Femur (tissue), 1 donor: Measurements from ENCODE around the gene SAMD1.

Source experiments
- DNase-seq: peaks from one replicate; pipeline ENCODE4 v3.0.0-alpha.2; 2017

Gene SAMD1

GRCh38 chr19:14112809-14113385, 22.3 kb upstream of the SAMD1 start:
- peak; percentile 52 for DNase-seq

DNA sequence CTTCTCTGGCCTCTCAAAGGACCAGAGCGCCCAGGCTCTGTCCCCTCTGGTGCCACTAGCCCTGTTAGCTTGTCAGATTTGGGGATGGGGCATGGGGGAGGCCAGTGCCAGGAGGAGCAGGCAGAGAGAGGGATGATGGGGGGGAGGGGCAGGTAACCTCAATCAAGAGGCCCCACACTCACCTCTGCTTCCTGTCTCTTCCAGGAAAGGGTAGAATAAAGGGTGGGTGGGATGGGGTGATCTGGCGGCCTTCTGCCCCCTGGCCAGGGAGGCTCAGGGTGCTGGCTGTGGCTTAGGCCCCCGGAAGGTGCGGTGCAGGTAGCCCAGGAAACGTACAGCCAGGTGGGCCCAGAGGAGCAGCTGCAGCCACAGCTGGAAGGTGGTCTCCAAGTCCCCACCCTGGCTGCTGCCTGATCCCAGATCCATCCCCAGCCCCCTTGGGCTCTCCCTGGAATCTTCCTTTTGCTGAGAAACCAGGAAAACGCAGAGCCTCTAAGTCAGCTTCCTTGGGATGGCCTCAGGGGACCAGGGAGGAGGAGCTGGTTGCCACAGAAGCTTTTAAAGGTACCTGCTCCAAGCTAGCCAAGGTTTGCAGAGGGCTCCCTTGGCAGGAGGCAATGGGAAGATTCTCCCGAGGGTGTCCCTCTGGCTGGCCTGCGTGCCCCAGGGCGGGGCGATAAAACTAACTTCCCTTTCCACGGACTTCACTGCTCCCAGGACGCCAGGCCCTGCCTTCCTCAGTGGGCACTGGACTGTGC, 21.7 kb upstream of the SAMD1 start:
- DNase-seq = peak; percentile 37

DNA sequence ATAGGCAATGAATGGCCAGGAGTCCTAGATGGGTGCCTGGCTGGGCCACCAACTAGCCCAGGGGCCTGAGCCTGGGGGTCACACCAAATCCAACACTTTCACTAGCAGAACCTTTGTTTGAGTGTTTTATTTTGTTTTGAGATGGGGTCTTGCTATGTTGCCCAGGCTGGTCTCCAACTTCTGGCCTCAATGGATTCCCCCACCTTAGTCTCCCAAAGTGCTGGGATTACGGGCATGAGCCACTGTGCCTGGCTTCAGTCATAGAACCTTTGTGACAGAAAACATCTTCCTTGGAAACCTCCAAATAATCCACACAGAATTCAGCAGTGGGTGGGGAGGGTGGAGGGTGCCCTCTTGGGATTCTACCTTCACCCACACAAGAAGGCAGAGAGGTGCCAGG, 20.9 kb upstream of the SAMD1 start:
- DNase-seq = no peak

- no peak for DNase-seq
Observed at GRCh38 chr19:14110650-14111049, 20.1 kb upstream of the SAMD1 start.

- peak; percentile 73 for DNase-seq
Observed at GRCh38 chr19:14107581-14108461, 17.3 kb upstream of the SAMD1 start.

DNA sequence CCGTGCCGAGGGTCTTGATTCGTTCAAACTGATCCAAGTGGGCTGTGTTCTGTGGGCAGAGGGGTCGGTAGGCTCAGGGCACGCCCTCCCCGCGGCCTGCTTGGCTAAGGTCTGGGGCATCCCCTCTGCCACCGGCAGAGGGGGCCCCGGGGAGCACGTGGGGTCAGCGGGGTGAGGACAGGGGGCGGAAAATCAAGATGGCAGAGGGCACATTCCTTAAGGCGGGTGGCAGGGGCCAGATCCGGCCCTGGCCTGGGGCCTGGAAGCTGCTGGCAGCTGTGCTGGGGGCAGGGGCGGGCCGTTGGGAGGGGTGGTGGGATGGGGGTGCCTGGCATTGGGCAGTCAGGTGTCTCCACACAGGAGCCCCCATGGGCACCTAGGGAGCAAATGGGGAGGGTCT, 16.3 kb upstream of the SAMD1 start:
- DNase-seq = peak; percentile 58

- no peak for DNase-seq
Observed at GRCh38 chr19:14105680-14106079, 15.1 kb upstream of the SAMD1 start.

- peak; percentile 22 for DNase-seq
Observed at GRCh38 chr19:14103310-14103709, 12.8 kb upstream of the SAMD1 start.

DNA sequence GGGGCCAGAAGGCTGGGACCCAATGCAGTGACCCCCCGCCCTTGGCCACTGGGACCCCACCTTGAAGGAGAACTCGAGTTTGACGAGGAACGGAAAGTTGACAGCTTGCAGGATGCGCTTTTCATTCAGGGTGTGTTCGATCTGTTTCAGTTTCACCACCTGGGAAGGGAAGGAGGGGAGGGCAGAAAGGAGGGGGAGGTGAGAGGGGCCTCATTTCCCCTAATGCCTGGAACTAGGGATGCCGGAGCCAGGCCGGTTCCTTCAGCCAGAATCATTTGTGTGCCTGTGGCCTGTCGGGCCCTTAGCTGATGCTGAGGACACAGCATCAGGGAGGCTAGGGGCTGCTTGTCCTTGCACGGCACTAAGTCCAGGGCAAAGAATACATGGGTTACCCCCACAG, 12.2 kb upstream of the SAMD1 start:
- DNase-seq = peak; percentile 11

DNA sequence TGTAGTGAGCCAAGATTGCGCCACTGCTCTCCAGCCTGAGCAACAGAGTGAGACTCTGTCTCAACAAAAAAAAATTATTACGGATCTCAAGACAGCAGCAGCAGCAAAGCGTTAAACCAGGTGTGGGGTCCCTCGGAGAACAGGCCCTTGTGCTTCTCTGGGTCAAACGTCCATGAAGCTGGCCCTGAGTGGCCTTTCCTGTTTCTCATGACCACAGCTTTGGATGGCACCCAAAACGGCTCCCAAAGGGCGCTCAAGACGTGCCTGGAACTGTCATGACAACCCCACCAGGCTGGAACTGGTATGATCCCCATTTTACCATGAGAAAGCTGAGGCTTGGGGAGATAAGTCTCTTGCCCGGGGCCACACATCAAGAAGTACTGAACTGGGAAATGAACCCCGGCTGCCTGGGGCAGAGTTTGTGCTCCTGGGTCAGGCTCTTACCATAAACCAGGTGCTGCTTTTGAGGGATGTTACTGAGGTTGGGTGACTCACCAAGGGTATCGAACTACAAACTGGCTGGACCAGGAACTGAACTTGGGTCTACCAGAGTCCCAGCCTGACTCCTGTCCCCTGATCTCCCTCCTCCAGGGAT, 11.6 kb upstream of the SAMD1 start:
- DNase-seq = no peak

- no peak for DNase-seq
Observed at GRCh38 chr19:14101003-14101545, 10.5 kb upstream of the SAMD1 start.

DNA sequence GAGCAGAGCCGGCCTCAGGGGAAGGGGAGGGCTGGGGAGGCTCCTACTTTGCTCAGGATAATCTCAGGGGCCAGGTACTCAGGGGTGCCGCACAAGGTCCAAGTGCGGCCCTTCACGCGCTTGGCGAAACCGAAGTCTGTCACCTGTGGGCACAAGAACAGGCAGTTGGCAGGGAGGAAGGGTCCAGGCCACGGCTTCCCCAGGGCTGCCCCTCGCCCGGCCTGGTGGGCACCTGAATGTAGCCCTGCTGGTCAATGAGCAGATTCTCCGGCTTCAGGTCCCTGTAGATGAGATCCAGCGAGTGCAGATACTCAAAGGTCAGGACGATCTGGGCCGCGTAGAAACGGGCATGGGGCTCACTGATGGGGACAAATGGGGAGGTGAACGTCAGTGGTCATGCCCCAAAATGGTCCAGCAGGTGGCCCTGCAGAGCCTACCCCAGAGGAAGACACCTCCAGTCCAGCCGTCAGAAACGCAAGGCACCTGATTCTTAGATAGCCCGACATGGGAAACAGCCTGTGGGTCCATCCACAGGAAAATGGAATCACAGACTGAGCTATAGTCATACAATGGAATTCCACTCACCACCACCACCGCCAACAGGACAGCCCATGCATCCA, 7.1 kb upstream of the SAMD1 start:
- DNase-seq = no peak

DNA sequence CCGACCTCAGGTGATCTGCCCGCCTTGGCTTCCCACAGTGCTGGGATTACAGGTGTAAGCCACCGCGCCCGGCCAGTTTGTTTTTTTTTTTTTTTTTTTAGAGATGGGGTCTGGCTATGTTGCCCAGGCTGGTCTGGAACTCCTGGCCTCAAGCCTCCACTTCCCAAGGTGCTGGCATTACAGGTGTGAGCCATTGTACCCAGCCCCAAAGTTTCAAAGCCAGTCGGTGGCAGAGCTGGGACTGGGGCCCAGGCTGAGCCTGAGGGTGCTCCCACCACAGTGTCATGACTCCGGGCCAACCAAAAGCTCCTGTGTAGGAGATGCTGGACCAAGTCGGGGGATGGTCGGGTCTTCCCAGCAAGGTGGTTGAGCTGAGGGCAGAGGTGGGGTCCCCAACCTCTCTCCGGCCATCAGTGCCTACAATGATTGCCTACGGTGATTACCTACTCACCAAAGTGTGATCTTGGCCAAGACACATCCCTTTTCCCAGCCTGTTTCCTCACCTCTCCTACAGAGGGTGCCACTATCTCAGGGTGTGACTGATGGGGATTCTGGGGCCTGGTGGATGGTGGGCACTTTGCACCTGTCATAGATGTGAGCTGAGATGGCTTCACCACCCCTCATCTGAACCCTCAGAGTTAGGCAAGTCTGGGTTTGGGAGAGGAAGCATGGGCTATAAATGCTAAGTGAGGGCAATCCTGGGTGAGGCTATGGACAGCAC, 5.9 kb upstream of the SAMD1 start:
- peak; percentile 11 for DNase-seq

GRCh38 chr19:14094854-14095253, 4.3 kb upstream of the SAMD1 start:
- no peak for DNase-seq

DNA sequence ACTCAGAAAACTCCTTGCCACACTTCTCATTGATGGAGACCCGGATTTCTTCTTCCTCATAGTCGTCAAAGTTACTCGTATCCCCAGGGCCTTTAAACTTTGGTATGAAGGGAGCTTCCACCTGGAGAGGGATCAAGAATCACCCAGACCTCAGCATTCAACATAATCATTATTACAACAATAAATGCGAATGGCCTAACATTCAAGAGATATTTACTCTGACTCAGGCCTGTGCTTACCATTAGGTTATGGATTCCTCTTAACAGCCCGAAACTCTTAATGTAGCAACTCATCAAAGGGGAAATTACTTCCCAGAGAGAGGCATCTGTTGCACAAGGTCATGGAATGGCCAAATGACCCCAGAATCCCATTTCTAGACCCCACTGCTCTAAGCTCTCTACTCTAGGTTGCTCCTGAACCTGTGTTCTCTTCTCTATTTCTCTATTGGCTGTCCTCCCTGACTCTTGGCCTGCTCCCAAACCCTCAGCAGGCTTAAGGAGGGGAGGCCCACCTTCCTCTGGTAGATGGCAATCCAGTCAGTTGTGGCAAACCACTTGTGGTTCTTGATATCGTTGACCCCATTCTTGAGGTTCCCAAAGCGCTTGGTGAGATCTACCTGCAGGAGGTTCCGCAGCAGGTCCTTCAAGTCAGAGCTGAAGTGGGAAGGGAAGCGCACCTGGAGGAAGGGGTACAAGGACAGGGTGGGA, 2.7 kb upstream of the SAMD1 start:
- no peak for DNase-seq

DNA sequence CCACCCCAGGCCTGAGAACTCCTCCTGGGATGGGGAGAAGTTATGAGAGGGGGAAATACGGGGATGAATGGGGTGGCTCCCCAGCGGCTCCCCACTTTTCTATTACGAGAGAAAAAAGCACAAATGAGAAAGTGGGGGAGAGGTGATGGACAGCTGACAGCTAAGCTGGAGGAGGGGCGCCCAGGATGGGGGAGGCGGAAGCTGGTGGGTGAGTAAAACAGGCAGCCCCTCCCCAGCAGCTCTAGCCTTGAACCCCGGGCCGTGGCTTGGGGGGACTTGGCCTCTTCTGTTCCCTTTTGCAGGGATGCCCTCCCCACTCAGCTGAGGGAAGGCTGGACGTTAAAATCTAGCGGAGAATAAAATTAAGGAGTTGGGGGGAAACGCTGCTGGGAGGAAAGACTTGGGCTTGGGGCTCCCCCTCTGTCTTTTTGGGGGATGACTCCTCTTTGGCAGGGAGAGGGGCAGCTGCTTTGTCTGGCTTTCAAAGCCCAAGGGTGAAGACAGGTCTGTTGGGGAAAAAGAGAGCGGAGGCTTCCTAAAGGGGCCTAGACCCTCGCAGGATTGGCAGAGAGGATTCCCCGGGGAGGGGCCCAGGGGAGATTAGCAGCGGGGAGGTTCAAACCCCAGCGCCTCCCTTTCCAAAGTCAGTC, 1.4 kb upstream of the SAMD1 start:
- DNase-seq = peak; percentile 58

DNA sequence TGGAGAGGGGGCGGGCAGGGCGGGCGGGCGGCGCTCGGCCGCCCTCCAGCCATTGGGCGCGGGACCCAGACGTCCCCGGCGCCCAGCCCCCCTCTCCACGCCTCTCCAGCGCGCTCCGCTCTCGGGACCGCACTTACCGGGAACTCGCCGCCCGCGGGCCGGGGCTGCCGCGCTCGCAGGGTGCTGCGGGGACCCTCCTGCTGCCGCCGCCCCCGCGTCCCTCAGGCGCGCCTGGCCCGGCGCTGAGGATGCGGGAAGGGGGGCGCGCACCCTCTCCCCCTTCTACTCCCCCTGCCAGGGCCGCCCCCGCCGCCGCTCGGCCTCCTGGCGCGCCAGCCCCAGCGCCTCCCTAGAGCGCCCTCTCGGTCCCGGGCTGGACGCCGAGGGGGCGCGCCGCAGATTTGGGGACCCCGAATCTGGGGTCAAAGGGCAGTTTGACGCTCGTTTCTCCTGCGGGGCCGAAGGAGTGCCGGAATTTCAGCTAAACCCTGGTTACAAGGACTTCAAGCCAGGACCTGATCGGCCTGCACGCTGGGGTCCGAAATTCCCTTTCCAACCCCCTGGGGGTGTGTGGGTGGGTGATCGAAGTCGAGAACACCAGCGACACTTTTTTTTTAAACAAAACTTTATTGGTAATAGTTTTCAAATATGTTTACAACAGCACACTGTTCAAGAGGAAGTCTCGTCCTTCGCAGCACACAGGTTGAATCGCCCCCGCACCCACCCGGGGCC, 696 bp upstream of the SAMD1 start:
- DNase-seq = peak; percentile 80

- no peak for DNase-seq
Observed at GRCh38 chr19:14089662-14090508, 666 bp downstream of the SAMD1 start.

- no peak for DNase-seq
Observed at GRCh38 chr19:14089412-14089661, 1.2 kb downstream of the SAMD1 start.
